DMS 273 treated with DMSO at 0.1 percent for 48 hours (cell line): ENCODE data around the gene SGTA.
"Not testable (repeated sequence)": the region's sequence is repeated elsewhere in the genome, so short reads cannot be mapped to it uniquely, and the experiment has no call there.

Source experiments
- DNase-seq: peaks from one replicate; lab custom pipeline; 2025; lab: John Stamatoyannopoulos, UW

The SGTA gene

GRCh38 chr19:2726904-2727639 lies 56.0 kb downstream of the SGTA start:
- DNase-seq = no peak

GRCh38 chr19:2726160-2726855 lies 56.8 kb downstream of the SGTA start:
- DNase-seq = no peak

GRCh38 chr19:2724148-2724557 lies 58.9 kb downstream of the SGTA start:
- DNase-seq = no peak

- no peak for DNase-seq
Measured at GRCh38 chr19:2723747-2724146, 59.3 kb downstream of the SGTA start.

GRCh38 chr19:2723345-2723715 lies 59.7 kb downstream of the SGTA start:
- DNase-seq = no peak

GRCh38 chr19:2722541-2723344 lies 60.3 kb downstream of the SGTA start:
- no peak for DNase-seq

GRCh38 chr19:2721570-2722540 lies 61.2 kb downstream of the SGTA start:
- no peak for DNase-seq

GRCh38 chr19:2720777-2721569 lies 62.1 kb downstream of the SGTA start, which contains the start of gene DIRAS1:
Gene DIRAS1 (minus strand): TSS chr19:2721372. CDS start chr19:2717806, 3,566 bp downstream.
- DNase-seq = no peak

GRCh38 chr19:2719920-2720776 lies 62.9 kb downstream of the SGTA start:
- DNase-seq = no peak

GRCh38 chr19:2719232-2719735 lies 63.8 kb downstream of the SGTA start:
- DNase-seq = no peak

GRCh38 chr19:2717638-2718541 lies 65.2 kb downstream of the SGTA start:
- DNase-seq = no peak

GRCh38 chr19:2716722-2717637 lies 66.1 kb downstream of the SGTA start:
- no peak for DNase-seq

GRCh38 chr19:2716275-2716650 lies 66.8 kb downstream of the SGTA start:
- DNase-seq = no peak

GRCh38 chr19:2715470-2716274 lies 67.4 kb downstream of the SGTA start:
- no peak for DNase-seq

- no peak for DNase-seq
Measured at GRCh38 chr19:2714531-2715269, 68.4 kb downstream of the SGTA start.

- not testable (repeated sequence) for DNase-seq
Measured at GRCh38 chr19:2714102-2714501, 69.0 kb downstream of the SGTA start.
